Suppressor macrophage treated with lipopolysaccharide for 4 hours (primary cell): Measurements from ENCODE around the gene NR2F6.
"Not testable (repeated sequence)": the region's sequence is repeated elsewhere in the genome, so short reads cannot be mapped to it uniquely, and the experiment has no call there.

Experiments used
- DNase-seq: peaks from one replicate; pipeline ENCODE4 v3.0.0-alpha.2; 2020

Gene NR2F6

DNA sequence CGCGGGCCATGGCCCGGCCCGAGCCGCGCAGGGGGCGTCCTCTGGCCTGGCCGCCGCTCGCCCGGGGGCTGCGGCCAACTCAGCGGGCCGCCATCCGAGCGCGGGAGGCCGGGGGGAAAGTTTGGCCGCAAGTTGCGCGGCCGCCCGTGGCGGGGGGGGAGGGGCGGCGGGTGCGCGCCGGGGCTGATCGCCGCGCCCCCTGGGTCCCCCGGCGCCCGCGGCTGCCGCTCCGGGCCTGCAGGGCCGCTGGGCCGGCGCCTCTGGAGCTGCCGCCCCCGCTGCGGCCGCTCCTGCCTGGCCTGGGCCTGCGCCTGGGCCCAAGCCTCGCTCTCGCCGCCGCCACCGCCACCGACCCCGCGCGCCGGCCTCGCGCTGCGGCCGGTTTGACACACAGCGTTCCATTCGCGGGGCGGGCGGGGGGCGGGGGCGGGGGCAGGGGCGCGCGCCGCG lies at the start of gene NR2F6:
Gene NR2F6, minus strand, starts transcription at position 385 of the 450 bp plus-strand sequence. CDS start 699 bp downstream, outside the sequence.
- no peak for DNase-seq

DNA sequence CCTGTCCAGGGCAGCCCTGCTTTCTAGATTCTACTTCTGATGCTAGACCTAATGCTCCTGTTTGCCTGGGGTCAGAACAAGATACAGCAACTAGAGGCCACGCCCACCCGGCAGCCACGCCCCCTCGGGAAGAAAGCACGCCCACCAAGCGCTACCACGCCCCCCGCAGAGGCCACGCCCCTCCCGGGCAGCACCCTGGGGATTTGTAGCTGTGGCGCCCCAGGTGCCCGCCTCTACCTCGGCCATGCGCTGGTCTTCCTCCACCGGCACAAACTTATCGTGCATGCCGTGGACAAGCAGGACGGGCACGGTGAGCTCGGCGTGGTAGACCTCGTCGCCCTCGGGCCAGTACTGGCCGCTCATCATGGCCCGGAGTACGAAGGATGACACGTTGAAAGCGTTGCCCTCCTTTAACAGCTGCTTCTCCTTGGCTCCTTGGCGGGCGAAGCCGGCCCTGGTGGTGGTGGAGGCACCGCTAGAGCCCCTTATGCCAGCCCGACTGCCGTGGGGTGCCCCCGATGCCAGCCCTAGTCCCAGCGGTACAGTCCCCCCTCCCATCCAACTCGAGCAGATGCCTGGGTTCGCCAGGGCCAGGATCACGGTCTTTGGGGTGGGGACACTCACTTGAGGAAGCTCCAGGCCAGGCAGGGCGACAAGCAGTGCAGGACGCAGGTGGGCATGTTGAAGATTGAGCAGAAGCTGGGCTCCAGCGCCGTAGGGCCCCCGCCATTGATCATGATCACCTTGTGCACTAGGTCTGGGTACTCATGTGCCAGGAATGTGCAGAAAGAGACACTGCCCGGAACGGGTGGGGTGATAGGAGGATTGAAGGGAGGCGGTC lies 48.6 kb upstream of the NR2F6 start:
- DNase-seq, result peak; percentile 34

DNA sequence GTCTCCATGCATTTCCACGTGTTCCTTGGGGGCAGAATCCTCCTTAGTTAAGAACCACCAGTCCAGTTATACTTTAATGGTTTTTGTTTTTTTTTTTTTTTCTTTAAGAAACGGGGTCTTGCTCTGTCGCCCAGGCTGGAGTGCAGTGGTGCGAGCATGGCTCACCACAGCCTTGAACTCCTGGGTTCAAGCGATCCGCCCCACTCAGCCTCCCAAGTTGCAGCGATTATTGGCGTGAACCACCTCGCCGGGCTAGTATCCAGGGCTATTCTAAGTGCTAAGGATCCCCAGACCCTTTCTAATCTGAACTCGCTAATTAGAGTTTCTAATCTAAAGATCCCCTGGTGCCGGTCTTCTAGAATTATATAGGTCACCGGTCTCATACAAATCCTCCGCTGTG lies 47.9 kb upstream of the NR2F6 start:
- no peak for DNase-seq

DNA sequence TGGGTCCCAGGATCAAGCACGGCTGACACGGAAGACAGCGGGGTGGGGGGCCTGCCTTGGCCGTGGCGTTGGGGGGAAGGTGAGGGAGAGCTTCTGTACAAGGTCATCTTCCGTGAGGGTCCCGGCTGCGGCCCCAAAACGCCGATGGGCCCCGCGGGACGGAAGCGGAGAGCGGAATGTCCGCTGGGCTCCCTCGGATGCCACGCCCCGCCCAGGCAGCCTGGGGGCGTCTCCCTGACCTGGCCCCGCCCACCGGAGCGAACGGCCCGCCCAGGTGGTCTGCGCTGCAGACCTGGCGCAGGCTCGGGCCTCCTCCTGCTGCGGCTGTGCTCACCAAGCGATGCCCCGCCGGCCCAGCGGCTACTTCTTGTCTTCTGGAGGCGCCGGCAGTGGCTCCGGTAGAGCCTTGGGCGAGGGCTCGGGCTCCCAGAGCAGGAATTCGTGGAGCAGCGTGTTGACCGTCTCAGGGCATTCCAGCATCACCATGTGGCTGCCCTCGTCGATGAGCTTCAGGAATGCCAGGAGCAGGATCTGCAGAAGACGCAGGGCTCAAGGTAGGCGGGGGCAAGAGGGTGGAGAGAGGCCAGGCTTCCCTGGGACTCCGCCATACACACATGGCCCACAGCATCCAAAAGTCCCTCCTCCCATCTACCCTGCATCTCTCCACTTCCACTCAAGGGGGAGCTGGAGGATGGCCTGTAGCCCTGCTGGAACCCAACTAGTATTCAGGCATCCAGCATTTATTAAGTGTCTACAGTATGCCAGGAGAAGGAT lies 46.8 kb upstream of the NR2F6 start:
- peak; percentile 87 for DNase-seq

DNA sequence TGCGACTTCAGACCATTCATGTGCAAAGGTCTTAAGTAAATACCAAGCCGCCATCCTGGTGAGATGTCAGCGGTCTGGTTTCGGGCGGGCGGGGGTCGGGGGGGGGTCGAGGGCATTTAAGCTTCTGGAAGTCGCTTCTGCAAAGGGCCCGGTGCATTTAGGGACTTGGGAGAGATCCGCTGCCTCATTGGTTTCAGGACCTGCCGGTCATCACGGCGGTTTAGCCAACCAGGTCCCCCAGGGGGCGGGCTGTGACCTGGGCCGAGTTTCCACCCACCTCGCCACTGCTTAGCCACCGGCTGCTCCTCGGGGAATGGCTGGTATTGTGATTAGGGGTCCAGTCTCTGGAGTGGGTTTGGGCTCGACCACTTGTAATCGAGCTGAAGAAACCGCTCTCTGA lies 43.8 kb upstream of the NR2F6 start:
- peak; percentile 79 for DNase-seq

DNA sequence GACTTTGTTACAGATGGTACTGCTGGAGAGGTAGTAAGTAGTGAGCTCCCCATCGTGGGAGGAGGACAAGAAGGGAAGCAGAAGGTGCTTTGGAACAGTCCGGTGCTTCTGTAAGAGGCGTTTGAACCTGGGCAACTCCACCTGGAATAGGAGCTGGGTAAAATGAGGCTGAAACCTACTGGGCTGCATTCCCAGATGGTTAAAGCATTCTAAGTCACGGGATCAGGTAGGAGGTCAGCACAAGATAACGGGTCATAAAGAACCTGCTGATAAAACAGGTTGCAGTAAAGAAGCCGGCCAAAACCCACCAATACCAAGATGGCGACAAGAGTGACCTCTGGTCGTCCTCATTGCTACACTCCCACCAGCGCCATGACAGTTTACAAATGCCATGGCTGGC lies 41.0 kb upstream of the NR2F6 start:
- DNase-seq, result no peak

DNA sequence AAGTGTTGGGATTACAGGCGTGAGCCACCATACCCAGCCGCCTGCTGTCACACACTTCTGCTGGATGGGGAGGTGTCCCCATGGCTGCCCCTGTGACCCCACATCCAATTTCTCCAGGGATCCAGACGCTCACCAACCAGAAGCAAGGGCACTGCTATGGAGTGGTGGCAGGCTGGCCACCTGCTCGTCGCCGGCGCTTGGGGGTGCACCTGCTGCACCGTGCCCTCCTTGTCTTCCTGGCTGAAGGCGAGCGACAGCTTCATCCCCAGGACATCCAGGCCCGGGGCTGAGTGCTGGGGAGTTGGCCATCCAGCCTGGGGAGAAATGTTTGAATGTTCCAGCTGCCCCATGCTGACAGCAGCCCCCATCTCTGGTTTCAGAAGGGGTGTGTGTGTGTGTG lies 40.5 kb upstream of the NR2F6 start:
- DNase-seq, result no peak

DNA sequence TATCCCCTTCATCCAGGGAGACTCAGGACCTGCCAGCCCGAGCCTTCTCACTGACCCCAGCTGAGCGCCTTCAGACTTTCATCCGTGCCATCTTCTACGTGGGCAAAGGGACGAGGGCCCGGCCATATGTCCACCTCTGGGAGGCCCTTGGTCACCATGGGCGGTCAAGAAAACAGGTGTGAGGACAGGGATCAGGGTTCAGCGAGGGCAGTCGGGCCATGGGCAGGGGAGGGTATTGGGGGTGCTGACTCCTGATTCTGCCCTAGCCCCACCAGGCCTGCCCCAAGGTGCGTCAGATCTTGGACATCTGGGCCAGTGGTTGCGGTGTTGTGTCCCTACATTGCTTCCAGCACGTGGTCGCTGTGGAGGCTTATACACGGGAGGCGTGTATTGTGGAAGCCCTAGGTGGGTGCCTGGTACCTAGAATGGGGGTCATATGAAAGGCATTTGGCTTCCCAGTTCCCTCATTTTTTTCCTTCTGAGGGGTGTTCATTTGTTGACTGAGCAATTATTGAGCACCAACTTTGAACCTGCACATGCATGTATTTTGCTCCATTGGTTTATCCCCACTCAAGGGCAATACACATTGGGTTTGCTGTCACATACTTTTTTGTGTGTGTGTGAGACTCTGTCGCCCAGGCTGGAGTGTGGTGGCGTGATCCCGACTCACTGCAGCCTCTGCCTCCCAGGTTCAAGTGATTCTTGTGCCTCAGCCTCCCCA lies 39.9 kb upstream of the NR2F6 start:
- DNase-seq, result no peak

DNA sequence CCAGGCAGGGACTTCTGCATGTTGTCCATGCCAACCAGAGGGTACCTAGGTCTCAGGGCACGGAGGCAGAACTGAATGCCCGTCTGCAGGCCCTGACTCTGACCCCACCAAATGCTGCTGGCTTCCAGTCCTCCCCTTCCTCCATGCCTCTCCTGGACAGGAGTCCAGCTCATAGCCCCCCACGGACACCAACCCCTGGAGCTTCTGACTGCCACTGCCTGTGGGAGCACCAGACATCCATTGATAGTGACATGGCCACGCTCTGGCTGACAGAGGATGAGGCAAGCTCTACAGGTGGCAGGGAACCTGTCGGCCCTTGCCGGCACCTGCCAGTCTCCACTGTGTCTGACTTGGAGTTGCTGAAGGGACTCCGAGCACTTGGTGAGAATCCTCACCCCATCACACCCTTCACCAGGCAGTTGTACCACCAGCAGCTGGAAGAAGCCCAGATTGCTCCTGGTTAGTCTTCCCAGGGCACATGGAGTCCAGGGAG lies 37.8 kb upstream of the NR2F6 start:
- DNase-seq, result no peak

DNA sequence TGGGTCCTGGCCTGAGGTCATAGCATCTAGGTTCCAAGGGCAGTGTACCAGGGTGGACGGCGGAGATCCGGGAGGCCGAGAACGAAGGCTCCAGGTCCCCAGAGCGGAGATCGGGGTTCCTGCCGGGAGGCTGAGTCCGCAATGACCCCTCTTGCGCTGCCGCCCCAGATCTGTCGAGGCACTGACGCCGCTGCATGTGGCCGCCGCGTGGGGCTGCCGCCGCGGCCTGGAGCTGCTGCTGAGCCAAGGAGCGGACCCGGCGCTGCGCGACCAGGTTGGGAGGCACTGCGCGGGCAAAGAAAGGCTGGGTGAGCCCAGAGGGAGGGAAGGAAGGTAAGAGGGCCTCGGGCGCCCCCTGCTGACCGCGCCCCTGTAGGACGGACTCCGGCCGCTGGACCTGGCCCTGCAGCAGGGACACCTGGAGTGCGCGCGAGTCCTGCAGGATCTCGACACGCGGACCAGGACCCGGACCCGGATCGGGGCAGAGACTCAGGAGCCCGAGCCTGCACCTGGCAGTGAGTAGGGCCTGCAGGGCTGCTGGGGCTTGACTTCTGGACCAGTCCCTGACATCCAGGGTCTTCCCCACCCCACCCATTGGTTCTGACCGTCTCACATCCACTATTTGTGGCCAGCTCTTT lies 36.9 kb upstream of the NR2F6 start:
- peak; percentile 88 for DNase-seq

DNA sequence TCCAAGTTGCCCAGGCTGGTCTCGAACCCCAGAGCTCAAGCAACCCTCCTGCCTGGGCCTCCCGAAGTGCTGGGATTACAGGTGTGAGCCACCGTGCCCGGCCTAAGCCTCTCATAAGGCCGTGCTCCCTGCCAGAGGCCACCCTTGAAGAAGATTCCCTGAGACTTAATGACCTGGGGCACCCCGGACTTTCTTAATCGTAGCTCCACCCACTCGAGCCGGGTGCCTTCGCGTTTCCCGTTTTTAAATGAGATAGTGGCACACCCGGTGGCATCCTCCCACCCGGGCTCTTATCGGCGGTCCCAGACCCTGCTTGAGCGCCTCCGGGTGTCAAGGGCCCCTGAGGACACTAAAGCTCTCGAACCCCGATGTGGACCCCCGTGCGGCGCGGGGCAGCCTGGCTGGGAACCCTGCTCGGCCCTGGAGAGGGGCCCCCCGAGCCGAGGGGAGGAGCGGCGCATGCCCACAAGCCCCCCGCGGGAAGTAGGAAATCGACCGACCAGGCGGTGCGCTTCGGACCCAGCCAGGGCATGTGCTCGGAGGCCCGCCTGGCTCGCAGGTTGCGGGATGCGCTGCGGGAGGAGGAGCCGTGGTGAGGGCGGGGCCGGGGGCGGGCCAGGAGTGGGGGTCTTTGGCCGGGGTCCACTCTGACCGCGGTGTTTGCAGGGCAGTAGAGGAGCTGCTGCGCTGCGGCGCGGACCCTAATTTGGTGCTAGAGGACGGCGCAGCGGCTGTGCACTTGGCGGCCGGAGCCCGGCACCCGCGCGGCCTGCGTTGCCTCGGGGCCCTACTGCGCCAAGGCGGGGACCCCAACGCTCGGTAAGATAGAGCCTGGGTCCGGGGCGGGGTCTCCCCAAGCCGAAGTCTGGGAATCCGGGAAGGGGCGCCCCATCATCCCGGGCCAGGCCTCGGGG lies 35.9 kb upstream of the NR2F6 start, which contains the start of gene ANKLE1:
Gene ANKLE1, plus strand, starts transcription at position 511 of the 914 bp plus-strand sequence. Its CDS starts 20 bp downstream, at position 531.
- peak; percentile 83 for DNase-seq

DNA sequence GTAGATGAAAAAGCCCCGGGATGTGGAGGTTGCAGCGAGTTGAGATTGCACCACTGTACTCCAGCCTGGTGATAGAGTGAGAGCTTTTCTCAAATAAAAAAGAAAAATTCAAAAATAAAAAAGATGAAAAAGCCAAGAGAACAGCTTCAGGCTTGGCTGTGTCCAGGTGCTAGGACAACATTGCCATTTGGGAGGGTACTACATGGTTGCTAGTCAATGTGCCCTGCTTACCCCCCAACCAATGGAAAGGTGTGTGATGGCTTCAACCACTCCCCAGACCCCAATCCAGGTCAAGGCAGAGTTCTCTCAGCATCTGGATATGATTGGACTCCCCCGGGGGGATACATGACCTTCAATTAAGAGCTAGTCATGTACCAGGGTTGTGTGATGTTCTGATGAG lies 33.7 kb upstream of the NR2F6 start:
- DNase-seq, result no peak

DNA sequence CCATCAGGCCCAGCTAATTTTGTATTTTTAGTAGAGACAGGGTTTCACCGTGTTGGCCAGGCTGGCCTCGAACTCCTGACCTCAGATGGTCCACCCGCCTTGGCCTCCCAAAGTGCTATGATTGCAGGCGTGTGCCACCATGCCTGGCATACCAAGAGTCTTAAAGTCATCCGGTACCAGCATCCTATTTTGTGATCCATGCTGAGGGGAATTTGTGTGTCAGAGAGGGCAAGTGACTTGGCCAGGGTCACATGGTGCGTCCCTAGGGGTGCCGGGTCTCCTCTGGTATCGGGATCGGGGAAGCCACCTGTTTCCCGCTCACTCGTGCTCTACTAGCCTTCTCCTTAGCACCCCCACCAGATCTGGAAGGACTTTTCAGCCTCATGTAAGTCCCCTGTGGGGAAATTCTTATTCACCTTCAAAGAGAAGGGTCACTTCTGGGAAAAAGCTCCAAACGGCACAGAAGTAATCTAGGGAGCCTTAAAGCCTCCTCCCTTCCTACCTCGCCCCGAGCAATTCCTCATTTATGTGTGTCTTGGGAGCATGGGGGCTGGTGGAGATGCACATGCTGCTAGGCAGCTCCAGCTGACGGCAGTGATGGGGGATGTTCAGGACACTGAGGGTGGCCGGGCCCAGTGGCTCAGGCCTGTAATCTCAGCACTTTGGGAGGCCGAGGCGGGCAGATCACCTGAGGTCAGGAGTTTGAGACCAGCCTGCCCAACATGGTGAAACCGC lies 29.9 kb upstream of the NR2F6 start:
- no peak for DNase-seq

DNA sequence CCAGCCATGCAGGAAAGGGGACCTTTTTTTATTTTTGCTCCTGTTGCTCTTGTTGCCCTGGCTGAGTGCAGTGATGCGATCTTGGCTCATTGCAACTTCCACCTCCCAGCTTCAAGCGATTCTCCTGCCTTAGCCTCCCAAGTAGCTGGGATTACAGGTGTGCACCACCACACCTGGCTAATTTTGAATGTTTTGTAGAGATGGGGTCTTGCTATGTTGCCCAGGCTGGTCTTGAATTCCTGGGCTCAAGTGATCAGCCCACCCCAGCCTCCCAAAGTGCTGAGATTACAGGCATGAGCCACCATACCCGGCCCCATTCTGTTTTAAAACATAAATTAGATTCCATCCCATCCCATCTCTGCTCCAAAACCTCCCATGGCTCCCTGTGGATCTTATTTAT lies 29.2 kb upstream of the NR2F6 start:
- DNase-seq, result not testable (repeated sequence)

DNA sequence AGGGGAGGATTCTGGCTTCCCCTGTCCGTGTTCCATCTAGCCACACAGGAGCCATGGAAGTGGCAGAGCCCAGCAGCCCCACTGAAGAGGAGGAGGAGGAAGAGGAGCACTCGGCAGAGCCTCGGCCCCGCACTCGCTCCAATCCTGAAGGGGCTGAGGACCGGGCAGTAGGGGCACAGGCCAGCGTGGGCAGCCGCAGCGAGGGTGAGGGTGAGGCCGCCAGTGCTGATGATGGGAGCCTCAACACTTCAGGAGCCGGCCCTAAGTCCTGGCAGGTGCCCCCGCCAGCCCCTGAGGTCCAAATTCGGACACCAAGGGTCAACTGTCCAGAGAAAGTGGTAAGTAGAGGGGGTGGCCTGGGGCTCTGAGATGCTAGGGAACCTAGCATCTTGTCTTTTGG lies 23.0 kb upstream of the NR2F6 start:
- DNase-seq, result no peak

DNA sequence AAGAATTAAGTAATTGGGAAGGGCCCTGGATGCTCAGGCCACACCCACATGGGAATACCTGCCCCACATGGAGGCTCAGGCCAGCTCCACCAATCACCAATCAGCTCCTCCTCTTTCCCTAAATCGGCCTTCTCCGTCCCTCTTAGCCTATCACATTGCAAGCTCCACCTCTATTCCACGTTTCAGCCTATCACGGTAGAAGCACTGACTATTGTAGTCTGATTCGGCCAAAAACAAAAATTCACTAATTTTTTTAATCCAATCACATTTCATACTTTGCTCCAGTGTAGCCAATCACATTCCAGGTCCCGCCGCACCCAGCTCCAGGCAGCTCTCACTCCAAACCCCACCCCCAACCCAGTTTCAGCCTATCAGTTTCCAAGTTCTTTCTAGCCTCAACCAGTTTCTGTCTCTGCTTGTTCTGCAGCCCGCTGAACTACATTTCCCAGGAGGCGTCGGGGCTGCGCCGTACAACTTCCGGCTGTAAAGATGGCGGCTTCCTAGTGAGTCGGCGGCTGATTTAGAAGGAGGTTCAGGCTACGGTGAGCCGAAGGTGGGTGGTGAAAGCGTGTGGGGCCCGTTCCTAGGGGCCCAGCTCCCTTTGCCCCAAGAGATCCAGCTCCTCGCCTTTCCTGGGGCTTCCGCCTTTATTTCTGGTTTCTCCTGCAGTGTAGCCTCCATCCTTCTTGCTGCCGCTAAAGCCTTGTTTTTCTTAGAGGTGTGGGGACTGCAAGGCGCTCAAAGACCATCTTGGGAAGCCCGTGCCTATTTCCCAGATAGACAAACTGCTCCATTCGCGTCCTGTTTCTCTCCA lies 21.5 kb upstream of the NR2F6 start, which contains the start of gene BABAM1:
Gene BABAM1, plus strand, starts transcription at position 469 of the 814 bp plus-strand sequence. CDS start 1,364 bp downstream, outside the sequence.
- peak; percentile 98 for DNase-seq

DNA sequence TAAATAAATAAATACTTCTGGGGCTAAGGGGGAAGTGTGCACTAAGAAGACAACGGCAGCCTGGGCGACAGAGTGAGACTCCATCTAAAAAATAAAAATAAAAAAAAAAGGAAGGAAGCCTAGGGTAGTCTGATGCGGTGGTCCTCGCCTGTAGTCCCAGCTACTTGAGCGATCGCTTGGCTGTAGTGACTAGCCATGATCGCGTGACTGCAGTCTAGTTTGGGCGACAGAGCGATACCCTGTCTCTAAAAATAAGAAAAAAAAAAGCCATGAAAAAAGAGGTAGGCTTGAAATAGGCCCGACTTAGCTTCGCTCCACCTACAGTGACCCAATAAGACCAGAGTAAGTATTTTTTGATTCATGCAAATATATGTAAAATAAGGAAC lies 20.9 kb upstream of the NR2F6 start:
- no peak for DNase-seq

DNA sequence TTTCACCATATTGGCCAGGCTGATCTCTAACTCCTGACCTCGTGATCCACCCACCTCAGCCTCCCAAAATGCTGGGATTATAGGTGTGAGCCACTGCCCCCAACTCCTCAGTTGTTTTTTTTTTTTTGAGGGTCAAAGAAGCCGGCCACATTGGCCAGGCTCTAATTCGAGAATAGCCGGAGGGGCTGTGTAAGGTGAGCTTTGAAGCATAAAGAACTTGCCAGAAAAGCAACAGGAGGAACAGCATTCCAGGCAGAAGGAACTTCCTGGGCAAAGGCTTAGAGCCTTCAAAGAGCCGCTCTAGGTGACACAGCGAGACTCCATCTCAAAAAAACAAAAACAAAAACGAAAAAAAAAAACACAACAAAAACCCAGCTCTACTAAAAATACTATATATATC lies 20.3 kb upstream of the NR2F6 start:
- no peak for DNase-seq

DNA sequence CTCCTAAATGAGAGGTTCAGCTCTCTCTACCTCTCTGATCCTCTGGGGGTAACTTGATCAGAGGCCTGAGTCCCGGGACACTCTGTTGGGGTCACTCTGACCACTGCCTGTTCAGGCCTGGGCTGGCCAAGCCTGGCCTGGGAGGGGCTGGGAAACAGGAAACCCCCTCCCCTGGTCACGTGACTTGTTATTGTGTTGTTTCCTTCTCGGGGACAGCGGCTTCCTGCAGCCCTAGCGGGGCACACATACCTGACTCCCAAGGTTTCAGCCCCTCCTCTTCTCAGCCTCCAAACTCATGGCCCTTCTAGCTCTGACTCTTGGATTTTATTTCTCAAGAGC lies 18.9 kb upstream of the NR2F6 start, which contains the start of gene USHBP1:
Gene USHBP1, minus strand, starts transcription at position 105 of the 339 bp plus-strand sequence. CDS start 446 bp downstream, outside the sequence.
- DNase-seq, result no peak
